HG03159 (cell line): Measurements from ENCODE around the gene NOD2.

Experiments used
- ATAC-seq: cut with Tn5 transposase; IDR thresholded peaks from one replicate; pipeline ENCODE4 v1.9.1; 2021; ENCODE audit warnings: mild to moderate bottlenecking, moderate library complexity; ENCODE audit not compliant: unreplicated experiment

Gene NOD2

DNA sequence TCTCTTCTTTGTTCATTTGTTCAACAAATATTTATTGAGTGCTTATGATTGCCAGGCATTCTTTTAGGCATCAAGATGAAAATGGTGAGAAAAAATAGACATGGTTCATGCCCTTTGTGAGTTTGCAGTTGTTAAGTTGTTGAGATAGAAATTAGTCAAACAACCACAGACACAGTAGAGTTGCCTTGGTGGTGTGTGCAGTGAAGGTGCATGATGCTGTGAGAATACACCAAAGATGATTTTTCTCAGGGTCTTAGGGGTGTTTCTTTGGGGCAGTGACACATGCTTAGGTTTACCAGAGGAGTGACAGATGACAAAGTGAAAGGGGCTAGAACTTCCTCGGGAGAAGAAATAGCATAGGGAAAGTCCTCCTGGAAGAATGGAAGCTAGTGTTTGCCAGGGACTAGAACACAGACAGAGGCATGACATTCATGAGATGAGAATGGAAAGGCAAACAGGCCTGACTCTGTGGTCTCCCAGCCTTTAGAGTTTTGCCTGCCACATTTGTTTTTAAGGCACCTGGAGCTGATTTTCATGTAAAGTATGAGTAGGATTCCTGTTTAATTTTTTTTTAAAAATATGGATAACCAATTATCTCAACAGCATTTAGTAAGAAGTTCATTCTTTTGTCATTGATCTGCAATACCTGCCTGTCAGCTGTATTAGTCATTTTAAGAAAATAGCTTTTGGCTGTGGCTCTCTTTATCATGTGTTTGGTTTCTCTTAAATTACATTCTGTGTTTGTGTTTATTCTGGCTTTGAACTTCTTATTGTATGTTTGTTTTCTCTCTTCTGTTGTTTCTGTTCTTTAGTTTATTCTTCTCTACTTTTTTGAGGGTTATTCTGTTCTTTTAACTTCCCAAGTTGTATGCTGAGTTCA lies 85.1 kb downstream of the NOD2 start:
- no peak for ATAC-seq

DNA sequence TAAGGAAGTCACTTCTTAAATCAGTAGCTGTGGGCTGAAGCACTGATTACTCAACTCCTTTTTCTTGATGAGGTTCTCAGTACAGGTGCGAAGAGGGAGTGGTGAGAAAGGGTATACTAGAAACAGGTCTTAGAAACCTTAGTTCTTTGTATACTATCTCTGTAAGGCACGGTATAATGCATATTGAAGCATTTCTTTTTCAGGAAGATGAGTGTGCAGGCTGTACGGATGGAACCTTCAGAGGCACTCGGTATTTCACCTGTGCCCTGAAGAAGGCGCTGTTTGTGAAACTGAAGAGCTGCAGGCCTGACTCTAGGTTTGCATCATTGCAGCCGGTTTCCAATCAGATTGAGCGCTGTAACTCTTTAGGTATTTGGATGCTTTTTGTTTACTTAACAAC lies 87.6 kb downstream of the NOD2 start:
- no peak for ATAC-seq

DNA sequence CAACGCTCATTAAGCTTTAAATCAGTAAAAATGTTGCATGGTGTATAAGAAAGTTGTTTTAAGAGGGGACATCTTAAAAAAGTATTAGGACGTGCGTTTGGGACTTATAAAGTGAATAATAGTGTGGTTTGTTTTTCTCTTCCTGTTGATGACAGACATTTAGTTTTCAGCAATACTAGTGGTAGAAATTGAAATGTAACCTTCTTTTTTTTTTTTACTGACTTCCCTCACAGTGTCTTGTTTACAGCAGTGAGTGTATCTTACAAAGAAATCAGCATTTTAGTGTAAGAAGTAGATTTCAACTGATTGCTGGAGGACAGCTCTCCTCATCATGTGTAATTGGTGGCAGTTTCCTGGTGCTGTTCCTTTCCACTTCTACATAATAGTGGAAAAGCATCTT lies 88.1 kb downstream of the NOD2 start:
- ATAC-seq: no peak
